Activated B cell treated with CpG ODN at 0.5 μM for 24 hours (primary cell): ENCODE measurements around the gene NBDY. TPM values are rescaled to one million over a fixed set of nuclear protein-coding genes. Genes with fewer than 3 reads are reported as not detected.

Experiments
- ATAC-seq: fragments of 200-7000 bp; cut with Tn5 transposase; one replicate; pipeline ENCODE4 v1.10.0; 2021; ENCODE audit warnings: low read depth, mild to moderate bottlenecking, moderate library complexity
- CTCF ChIA-PET: fragments of 350-600 bp; sonication (Branson Sonifier 250); formaldehyde crosslinking; loops from one replicate; lab custom pipeline; 2021; ENCODE audit warnings: antibody characterized with exemption; lab: Charles Lee
- POLR2A ChIA-PET: fragments of 350-600 bp; sonication (Branson Sonifier 250); formaldehyde crosslinking; loops from one replicate; lab custom pipeline; 2021; ENCODE audit warnings: antibody characterized with exemption; lab: Charles Lee
- DNase-seq: peaks from one replicate; pipeline ENCODE4 v3.0.0; 2022
- H3K27ac Mint-ChIP-seq: one replicate; pipeline ENCODE4 v1.8.0; 2020; ENCODE audit warnings: mixed read lengths
- H3K27me3 Mint-ChIP-seq: one replicate; pipeline ENCODE4 v1.8.0; 2021; ENCODE audit warnings: mixed read lengths
- H3K36me3 Mint-ChIP-seq: one replicate; pipeline ENCODE4 v1.8.0; 2021; ENCODE audit warnings: low read depth, mixed read lengths
- H3K4me1 Mint-ChIP-seq: one replicate; pipeline ENCODE4 v1.8.0; 2021; ENCODE audit warnings: mixed read lengths
- H3K4me3 Mint-ChIP-seq: one replicate; pipeline ENCODE4 v1.8.0; 2020; ENCODE audit warnings: mild to moderate bottlenecking, mixed read lengths
- H3K9me3 Mint-ChIP-seq: one replicate; pipeline ENCODE4 v1.8.0; 2020; ENCODE audit warnings: mixed read lengths
- CTCF ChIP-seq: fragments of 200-600 bp; IDR thresholded peaks from one replicate; pipeline ENCODE4 v1.8.0; 2022; ENCODE audit warnings: antibody characterized with exemption, mild to moderate bottlenecking
- intact Hi-C: fragments of 100-400 bp; cut with micrococcal nuclease; formaldehyde crosslinking; loops from one replicate; pipeline ENCODE4 v1.15.1; 2024
- total RNA-seq: library from RNA; stranded (reverse); gene quantifications from 2 replicates; pipeline ENCODE4 v1.2.3, GENCODE V29; 2022

The NBDY gene
- total RNA-seq, 1 donor from 2014 or later: 41.0 TPM

GRCh38 chrX:56764153-56764974 is 35.3 kb downstream of the NBDY start:
- H3K4me3 Mint-ChIP-seq: peak overlapping the region; percentile 66

DNA sequence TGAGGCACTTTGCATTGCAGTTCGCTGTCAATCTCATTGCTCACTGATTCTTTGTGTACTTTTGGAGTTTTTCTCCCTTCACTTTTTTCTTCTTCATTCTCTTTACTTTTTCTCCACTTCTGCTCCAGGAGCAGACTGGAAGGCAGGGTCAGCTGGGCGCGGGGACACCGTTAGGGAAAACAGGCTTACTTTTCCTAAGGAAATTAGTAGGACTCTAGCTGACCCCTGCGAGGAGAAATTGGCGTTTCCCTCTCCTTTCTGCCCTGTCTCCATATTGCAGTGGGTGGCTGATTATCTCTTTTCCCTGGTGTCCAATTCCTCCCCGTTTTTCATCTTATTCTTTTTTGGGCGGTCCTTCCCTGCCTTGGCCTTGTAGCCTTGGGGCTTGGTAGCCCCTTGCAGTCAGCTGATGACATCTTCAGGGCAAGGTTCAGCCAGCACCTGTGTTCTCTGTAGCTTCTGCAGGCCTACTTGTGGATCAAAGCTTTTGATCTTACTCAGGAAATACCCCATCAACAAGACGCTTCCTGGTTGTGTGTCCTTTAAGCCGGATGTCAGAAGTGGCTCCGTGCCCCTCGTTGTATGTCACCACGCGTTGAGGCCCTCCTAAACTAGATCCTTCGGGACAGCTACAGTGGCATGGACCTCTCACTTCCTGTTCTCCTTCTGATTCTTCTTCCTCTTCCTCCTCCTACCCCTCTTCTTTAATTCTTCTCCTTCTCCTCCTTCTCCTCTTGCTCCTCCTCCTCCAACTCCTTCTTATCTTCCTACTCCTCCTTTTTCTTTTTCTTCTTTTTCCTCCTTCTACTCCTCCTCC is 36.1 kb downstream of the NBDY start:
- Mint-ChIP-seq H3K27me3 (no peaks in the 10 kb centered on the region), H3K36me3 (peaks cover 2% of the 10 kb centered on the region), H3K27ac (peak overlapping the region; percentile 89), H3K9me3 (no peaks in the 10 kb centered on the region), H3K4me3 (peak overlapping the region; percentile 66), H3K4me1 (peaks cover 49% of the 10 kb centered on the region)
- POLR2A ChIA-PET: interaction anchor here (0.6 kb wide), 1 partner anchor 225 kb away, joined by 3 read pairs; no protein-coding TSS in a partner anchor
- ATAC-seq: peak; percentile 21
- no peak for DNase-seq
- CTCF ChIA-PET: interaction anchor here (0.7 to 4.3 kb wide), 4 partner anchors 38 to 1260 kb away, joined by 3 to 21 read pairs (median 4); no protein-coding TSS in a partner anchor
- intact Hi-C loops: no loop called here
- no peak for TF ChIP-seq CTCF

More at GRCh38 chrX:56764153-56764974, 35.3 kb downstream of the NBDY start:
- no peak for TF ChIP-seq CTCF
- Mint-ChIP-seq H3K4me1 (peaks cover 49% of the 10 kb centered on the region), H3K36me3 (peaks cover 2% of the 10 kb centered on the region), H3K9me3 (no peaks in the 10 kb centered on the region), H3K27ac (peak overlapping the region; percentile 89), H3K27me3 (no peaks in the 10 kb centered on the region)
- ATAC-seq (peak; percentile 72), DNase-seq (peak; percentile 18)
- POLR2A ChIA-PET: interaction anchor here (0.6 kb wide), 1 partner anchor 226 kb away, joined by 3 read pairs; no protein-coding TSS in a partner anchor
- intact Hi-C loops: no loop called here
- CTCF ChIA-PET: interaction anchor here (0.7 to 4.3 kb wide), 6 partner anchors 30 to 1261 kb away, joined by 3 to 21 read pairs (median 3); partner anchors contain the start of gene NBDY

GRCh38 chrX:56765811-56766553 is 36.9 kb downstream of the NBDY start:
- peak overlapping the region; percentile 66 for H3K4me3 Mint-ChIP-seq

More at GRCh38 chrX:56765811-56766553, 36.9 kb downstream of the NBDY start:
- Mint-ChIP-seq H3K4me1 (peaks cover 49% of the 10 kb centered on the region), H3K27me3 (no peaks in the 10 kb centered on the region), H3K36me3 (peaks cover 2% of the 10 kb centered on the region), H3K9me3 (no peaks in the 10 kb centered on the region), H3K27ac (peak overlapping the region; percentile 89)
- intact Hi-C loops: no loop called here
- no peak for DNase-seq
- POLR2A ChIA-PET: no interaction called here
- CTCF ChIA-PET: interaction anchor here (0.9 to 4.3 kb wide), 2 partner anchors 37 to 212 kb away, joined by 4 to 21 read pairs; no protein-coding TSS in a partner anchor
- no peak for ATAC-seq
- no peak for TF ChIP-seq CTCF
